ENCODE measurements around the gene ZFAND2A. TPM values are rescaled to one million over a fixed set of nuclear protein-coding genes. Genes with fewer than 3 reads are reported as not detected.

Gene ZFAND2A
- total RNA-seq, 1 experiment from 2014 or later = 13.7 TPM

DNA sequence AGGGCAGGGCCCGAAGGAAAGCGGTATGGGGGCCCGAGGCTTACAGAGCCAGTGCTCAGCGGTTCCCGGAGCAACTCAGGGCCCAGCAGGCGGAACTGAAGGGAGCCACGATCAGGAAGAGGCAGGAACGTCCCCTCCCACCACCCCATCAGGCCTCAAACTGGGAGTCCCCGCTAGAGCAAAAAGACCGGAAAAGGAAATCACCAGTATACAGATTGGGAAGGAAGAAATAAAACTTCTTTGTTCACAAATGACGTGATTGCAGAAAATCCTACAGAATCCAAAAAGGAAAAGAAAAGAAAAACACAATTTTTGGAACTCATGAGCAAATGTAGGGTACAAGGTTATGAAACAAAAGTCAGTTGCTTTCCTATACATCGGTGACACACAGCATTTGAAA, 21.6 kb upstream of the ZFAND2A start:
- Histone ChIP-seq H2AK5ac (ENCODE audit: insufficient read length, low read length) (no peak overlapping the region), H3K9ac (ENCODE audit: extremely low read depth, insufficient read length, low read length) (no peak overlapping the region), H2BK20ac (ENCODE audit: low read depth, low read length, poor library complexity, severe bottlenecking) (no peak overlapping the region), H3K79me2 (ENCODE audit: insufficient read depth, low read length) (no peaks in the 10 kb centered on the region), H3K27me3 (ENCODE audit: insufficient read depth, low read length) (no peaks in the 10 kb centered on the region), H2AFZ (ENCODE audit: low read length) (no peak overlapping the region), H3K23me2 (ENCODE audit: insufficient read length, low read depth, low read length, poor library complexity, severe bottlenecking) (no peaks in the 10 kb centered on the region), H3K27ac (ENCODE audit: insufficient read length, low read depth, low read length) (no peak overlapping the region), H3K4me1 (ENCODE audit: insufficient read depth, low read length) (no peaks in the 10 kb centered on the region), H4K20me1 (ENCODE audit: control insufficient read depth, insufficient read depth, insufficient read length) (no peaks in the 10 kb centered on the region), H2BK12ac (ENCODE audit: insufficient read length, low read depth, low read length) (no peak overlapping the region), H3K79me1 (ENCODE audit: insufficient read depth, low read depth, low read length, poor library complexity, severe bottlenecking) (no peaks in the 10 kb centered on the region), H3K4ac (ENCODE audit: low read depth, low read length) (no peak overlapping the region), H2BK5ac (ENCODE audit: insufficient read length, low read length) (no peak overlapping the region), H4K8ac (replicated peaks; ENCODE audit: insufficient read length, low read depth, low read length) (no peak overlapping the region), H4K5ac (ENCODE audit: insufficient read length, low read depth, low read length) (no peak overlapping the region), H3K56ac (ENCODE audit: insufficient read length, low read depth, low read length) (no peak overlapping the region), H3K23ac (ENCODE audit: insufficient read length, low read depth, low read length) (no peak overlapping the region), H3T11ph (ENCODE audit: low read length) (no peak overlapping the region), H3K4me2 (ENCODE audit: insufficient read depth, insufficient read length, low read length) (no peak overlapping the region), H3K9me3 (ENCODE audit: control insufficient read depth, low read depth, low read length) (no peaks in the 10 kb centered on the region), H3K14ac (ENCODE audit: insufficient read depth, low read length) (no peak overlapping the region), H2BK120ac (ENCODE audit: low read depth, low read length, poor library complexity, severe bottlenecking) (no peak overlapping the region), H2BK15ac (ENCODE audit: low read depth, low read length) (no peak overlapping the region), H3K18ac (ENCODE audit: insufficient read length, low read depth, low read length) (no peak overlapping the region), H4K91ac (ENCODE audit: insufficient read length, low read depth, low read length) (no peak overlapping the region)
- no peak for DNase-seq
- H3K27me3 Mint-ChIP-seq (ENCODE audit: low read depth) = peaks cover 33% of the 10 kb centered on the region
- H3K4me3 Mint-ChIP-seq = no peak overlapping the region
- peaks cover 0 to 1% (median 0%) of the 10 kb centered on the region in 3 experiments; a peak in 1 of 7 replicates for H3K36me3 Mint-ChIP-seq (ENCODE audit: insufficient read depth in 1 of 3, low read depth in 3 of 3)
- peaks cover 16% of the 10 kb centered on the region in 2 experiments for H3K9me3 Mint-ChIP-seq
- H3K27ac Mint-ChIP-seq = no peak overlapping the region
- peaks cover 0 to 2% of the 10 kb centered on the region in 2 experiments; a peak in 2 of 4 replicates for H3K4me1 Mint-ChIP-seq
- no peak for TF ChIP-seq CTCF (conservative IDR thresholded peaks at IDR 0.05)
- WGBS (ENCODE audit: extremely low coverage, insufficient read length, low lambda C conversion rate) = no CpG with 5 or more reads among the region's 12 CpGs

Data from H9 (cell line).